HepG2 (cell line): Measurements from ENCODE around the gene RBM18.

Experiments
- CBX5 ChIP-seq: sonication (generic); formaldehyde crosslinking; IDR thresholded peaks from 2 replicates; pipeline ENCODE4 v1.4.0; 2020; ENCODE audit warnings: missing genetic modification reagents, borderline replicate concordance
- HMG20A ChIP-seq: IDR thresholded peaks from 2 replicates; pipeline ENCODE4 v1.6.1; 2016; ENCODE audit warnings: borderline replicate concordance
- HNRNPLL ChIP-seq: fragments of 200-400 bp; formaldehyde crosslinking; IDR thresholded peaks from 2 replicates; pipeline ENCODE4 v1.6.1; 2017; ENCODE audit warnings: mild to moderate bottlenecking, low read depth, low read length; ENCODE audit not compliant: poor library complexity, severe bottlenecking
- KDM1A ChIP-seq: IDR thresholded peaks from 2 replicates; pipeline ENCODE4 v1.6.1; 2016; ENCODE audit warnings: missing compliant biosample characterization
- RNF2 ChIP-seq: fragments of 450-650 bp; conservative IDR thresholded peaks from 2 replicates; pipeline ENCODE4 v1.6.1; 2016; ENCODE audit warnings: low read depth
- ZNF317 ChIP-seq: sonication (generic); formaldehyde crosslinking; IDR thresholded peaks from 2 replicates; pipeline ENCODE4 v1.5.0; 2020; ENCODE audit warnings: mild to moderate bottlenecking, missing genetic modification reagents
- ZSCAN20 ChIP-seq: sonication (generic); formaldehyde crosslinking; IDR thresholded peaks from 2 replicates; pipeline ENCODE4 v1.4.0; 2020; ENCODE audit warnings: missing genetic modification reagents, mild to moderate bottlenecking, borderline replicate concordance
- TF ChIP-seq, protein P1 (sequence below): sonication (generic); formaldehyde crosslinking; IDR thresholded peaks from 2 replicates; pipeline ENCODE4 v1.5.0; 2020; ENCODE audit warnings: mild to moderate bottlenecking, missing genetic modification reagents, moderate library complexity
- TF ChIP-seq, protein P2 (sequence below): sonication (generic); formaldehyde crosslinking; IDR thresholded peaks from 2 replicates; pipeline ENCODE4 v1.5.0; 2020; ENCODE audit warnings: mild to moderate bottlenecking, missing genetic modification reagents

DNA sequence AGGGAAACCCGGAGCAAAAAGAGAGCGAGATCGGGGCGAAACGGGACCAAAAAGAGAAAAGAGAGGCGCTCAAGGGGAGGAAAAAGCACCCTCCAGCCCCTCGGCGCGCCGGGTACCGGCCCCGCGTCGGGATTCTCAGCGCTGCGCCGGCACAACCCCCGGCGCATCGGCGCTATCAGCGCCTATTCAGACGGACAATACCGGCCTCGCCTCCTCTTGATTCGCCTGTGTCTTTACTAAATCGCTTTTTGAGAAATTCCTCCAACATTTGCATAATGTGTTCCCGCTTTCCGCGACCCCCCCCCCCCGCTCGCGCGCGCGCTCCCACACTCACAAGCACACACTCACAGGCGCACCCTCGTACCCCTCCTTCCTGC is 36.5 kb downstream of the RBM18 start:
- no peak for TF ChIP-seq HMG20A (CRISPR knock-in tag)
- TF ChIP-seq, protein P1, sequence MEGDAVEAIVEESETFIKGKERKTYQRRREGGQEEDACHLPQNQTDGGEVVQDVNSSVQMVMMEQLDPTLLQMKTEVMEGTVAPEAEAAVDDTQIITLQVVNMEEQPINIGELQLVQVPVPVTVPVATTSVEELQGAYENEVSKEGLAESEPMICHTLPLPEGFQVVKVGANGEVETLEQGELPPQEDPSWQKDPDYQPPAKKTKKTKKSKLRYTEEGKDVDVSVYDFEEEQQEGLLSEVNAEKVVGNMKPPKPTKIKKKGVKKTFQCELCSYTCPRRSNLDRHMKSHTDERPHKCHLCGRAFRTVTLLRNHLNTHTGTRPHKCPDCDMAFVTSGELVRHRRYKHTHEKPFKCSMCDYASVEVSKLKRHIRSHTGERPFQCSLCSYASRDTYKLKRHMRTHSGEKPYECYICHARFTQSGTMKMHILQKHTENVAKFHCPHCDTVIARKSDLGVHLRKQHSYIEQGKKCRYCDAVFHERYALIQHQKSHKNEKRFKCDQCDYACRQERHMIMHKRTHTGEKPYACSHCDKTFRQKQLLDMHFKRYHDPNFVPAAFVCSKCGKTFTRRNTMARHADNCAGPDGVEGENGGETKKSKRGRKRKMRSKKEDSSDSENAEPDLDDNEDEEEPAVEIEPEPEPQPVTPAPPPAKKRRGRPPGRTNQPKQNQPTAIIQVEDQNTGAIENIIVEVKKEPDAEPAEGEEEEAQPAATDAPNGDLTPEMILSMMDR (CRISPR knock-in tag), result no peak
- TF ChIP-seq HNRNPLL, result peak; percentile 62
- no peak for TF ChIP-seq ZSCAN20 (CRISPR knock-in tag)
- no peak for TF ChIP-seq ZNF317 (CRISPR knock-in tag)
- TF ChIP-seq, protein P2, sequence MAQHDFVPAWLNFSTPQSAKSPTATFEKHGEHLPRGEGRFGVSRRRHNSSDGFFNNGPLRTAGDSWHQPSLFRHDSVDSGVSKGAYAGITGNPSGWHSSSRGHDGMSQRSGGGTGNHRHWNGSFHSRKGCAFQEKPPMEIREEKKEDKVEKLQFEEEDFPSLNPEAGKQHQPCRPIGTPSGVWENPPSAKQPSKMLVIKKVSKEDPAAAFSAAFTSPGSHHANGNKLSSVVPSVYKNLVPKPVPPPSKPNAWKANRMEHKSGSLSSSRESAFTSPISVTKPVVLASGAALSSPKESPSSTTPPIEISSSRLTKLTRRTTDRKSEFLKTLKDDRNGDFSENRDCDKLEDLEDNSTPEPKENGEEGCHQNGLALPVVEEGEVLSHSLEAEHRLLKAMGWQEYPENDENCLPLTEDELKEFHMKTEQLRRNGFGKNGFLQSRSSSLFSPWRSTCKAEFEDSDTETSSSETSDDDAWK (CRISPR knock-in tag), result no peak
- TF ChIP-seq RNF2, result no peak
- TF ChIP-seq CBX5 (CRISPR knock-in tag), result no peak
- TF ChIP-seq KDM1A (CRISPR knock-in tag), result no peak
